Stimulated activated naive CD4-positive, alpha-beta T cell treated with Interleukin-2 at 50 U/mL for 16 hours (primary cell): ENCODE results near the gene MYLK.
"Not testable (repeated sequence)": the region's sequence is repeated elsewhere in the genome, so short reads cannot be mapped to it uniquely, and the experiment has no call there.

ENCODE experiments used
- DNase-seq: peaks from one replicate; lab custom pipeline; 2025; lab: John Stamatoyannopoulos, UW

Gene MYLK

DNA sequence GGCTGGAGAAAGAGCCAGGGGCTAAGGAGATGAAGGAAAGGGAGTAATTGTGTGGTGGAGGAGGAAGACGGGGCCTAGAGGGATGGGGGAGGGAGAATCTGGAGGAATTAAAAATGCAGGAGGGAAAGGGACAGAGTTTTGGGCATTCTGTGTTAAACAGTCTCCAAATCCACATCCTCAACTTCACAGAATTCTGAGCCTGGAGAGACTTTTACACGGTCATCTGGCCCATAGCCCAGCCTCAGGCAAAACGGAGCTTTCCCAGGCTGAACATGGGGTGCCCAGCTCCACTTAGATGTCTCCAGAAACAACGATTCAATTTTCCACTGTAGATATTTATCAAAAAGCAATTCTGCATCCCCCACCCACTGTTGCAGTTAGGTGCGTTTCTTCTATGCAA is 161.7 kb downstream of the MYLK start:
- no peak for DNase-seq

DNA sequence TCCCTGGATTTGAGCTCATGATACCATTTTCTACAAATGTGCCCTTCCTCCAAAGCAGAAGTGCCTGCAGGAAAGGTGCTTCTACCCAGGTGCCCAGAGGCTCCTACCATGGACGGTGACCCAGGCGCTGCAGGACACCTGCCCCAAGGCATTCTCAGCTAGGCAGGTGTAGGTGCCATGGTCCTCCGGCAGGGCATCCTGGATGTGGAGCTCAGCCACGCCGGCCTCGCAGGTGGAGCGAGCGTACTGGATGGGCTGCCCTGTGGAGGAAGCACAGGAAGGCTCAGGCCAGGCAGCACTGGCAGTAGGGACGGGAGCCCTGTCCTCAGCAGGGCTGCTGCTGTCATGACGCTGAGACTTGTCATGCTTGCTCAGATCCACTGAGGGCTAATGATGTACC is 162.1 kb downstream of the MYLK start:
- DNase-seq = no peak

DNA sequence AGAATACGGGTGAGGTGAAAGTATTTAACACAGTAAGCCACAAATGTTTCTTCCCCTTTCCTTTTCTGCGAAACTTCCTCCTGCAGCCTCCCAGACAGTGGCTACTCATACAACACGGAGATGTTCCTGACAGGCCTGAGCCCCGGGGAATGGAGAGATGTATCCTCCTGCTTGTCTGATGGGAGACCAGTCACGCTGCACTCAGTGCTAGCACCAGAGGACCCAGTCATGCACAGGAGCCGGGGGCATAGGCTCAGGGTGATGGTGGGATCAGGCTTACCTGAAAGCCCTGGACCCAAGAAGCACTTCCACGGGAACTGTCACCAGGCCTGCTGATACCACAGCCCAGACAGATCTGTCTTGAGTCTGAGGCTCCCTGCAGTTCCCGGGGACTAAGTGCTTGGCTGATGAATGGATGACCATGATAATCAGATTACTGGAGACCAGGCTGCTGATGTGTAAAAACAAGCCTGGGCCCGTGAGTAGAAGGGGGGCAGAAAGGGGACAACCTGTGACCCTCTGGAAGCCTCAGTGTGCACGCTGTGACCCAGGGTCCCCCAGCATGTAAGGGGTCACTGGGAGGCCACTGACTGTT is 162.9 kb downstream of the MYLK start:
- DNase-seq = not testable (repeated sequence)

DNA sequence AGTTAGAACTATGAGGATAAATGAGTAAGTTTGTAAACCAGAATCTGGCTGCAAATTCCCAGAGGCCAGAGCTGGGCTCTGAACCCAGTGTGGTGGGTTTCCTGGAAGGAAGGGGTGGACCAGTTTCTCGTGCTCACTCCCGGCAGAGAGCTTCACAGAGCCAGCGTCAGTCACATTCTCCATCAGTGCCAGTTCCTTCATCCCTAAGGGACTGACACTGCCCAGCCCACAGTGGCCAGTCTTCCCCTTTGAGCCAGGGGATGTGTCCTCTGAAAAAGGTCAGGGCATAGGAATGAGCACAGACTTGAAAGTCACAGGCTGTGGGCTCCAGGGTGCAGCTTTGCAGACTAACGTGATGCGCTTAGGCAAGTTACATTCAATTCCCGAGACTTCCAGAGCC is 163.5 kb downstream of the MYLK start:
- no peak for DNase-seq

DNA sequence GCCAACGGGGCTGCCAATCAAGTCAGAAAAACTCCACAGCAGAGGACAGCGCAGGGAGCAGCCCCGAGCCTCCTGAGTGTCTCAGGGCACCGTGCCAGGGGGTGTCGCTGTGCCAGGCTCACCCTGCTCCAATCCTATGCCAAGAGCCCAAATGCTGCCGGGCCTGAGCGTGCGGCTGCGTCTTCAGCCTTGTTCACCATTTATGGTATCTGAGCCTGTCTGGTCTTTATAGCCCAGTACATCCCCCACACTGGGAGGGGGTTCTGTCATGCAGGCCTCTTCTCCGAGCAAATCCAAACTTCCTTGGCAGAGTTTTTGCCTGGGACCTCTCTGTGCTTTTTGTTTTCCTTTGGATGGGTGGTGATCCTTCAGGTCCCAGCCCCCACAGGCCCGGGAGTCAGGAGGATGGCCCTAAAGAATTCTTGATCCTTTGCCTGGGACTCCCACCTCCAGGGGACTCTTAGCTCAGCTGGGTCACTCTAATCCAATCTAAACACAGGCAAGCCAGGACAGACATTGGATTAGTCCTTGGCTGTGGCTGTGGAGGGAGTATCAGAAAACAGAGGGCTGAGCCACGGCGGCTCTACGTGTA is 164.2 kb downstream of the MYLK start:
- DNase-seq = no peak

DNA sequence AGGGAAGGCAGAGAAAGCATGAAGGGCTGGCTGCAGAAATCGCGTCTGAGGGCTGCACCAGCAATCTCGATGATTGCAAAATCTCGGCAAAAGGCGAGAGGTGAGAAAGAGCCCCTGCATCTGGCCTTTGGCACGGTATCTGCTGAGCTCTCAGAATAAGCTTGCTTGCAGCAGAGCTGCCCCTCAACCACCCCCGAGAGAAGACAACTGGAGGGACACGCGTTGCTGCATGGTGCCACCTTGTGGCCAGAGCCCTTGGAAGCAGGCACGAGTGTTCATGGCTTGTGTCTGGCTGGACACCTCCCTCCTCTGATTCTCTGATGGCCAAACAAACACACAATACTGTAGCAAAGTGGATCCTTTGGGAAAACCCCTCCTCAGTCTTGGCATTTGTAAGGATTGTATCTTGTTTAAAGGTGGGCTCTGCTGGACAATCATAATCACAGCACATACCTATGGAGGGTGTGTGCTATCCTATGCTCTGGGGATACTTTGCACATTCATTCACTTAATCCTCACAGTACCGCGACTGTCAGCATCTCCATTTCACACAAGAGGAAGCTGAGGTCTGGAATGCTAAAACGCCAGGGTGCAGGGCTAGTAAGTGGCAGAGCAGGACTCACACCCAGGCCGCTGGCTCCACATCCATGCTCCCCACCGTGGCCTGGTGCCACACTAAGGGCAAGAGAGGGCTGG is 164.9 kb downstream of the MYLK start:
- peak; percentile 4 for DNase-seq

DNA sequence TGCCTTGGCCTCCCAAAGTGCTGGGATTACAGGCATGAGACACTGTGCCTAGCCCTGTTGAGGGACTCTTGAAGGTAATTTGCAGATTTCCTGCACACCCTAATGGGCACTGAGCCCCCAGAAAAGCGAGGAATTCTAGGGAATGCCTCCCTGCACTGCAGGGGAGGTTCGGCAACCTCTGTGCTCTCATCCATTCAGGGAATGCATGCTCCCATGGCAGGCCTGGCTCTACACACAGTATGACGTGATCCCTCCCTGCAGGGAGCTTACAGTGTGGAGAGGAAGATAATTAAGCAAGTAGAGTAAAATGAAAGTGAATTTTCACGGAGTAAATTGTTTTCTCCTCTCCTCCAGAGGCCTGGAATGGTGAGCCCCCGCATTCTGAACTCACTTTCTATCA is 166.0 kb downstream of the MYLK start:
- no peak for DNase-seq

DNA sequence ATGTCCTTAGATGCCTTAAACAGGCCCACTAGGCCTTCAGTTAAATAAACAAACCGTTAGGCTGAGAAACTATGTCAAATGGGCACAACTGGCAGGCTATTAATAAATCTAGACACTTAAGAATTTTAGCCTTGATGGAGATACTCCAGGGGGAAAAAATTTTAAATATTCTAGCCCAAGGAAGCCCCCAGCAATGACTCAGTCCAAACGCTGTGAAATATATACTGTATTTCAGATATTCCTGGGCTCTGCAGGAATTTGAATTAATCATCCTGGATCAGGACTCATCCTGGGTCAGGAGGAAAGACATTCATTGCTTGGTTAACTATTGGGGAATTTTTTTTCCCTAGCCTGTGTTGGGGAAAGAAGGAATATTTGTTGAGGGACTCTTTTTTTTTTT is 166.7 kb downstream of the MYLK start:
- DNase-seq = not testable (repeated sequence)

DNA sequence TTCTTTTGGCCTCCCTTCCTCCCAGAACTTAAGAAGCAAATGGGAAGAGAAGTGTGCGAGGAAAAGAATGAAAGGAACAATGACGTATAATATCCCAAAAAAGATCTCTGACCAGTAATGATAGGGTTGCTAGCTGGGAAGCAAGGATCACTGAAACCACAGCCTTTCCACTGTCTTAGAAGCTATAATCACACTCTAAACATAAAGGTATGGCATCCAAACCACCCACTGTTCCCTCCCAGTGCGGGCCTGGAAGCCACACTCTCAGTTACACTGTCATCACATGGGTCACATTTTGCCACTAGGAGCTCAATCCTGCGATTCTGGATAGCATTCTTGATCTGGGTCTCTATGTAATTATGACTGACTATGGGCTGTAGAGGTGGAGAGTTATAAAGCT is 167.7 kb downstream of the MYLK start:
- no peak for DNase-seq

DNA sequence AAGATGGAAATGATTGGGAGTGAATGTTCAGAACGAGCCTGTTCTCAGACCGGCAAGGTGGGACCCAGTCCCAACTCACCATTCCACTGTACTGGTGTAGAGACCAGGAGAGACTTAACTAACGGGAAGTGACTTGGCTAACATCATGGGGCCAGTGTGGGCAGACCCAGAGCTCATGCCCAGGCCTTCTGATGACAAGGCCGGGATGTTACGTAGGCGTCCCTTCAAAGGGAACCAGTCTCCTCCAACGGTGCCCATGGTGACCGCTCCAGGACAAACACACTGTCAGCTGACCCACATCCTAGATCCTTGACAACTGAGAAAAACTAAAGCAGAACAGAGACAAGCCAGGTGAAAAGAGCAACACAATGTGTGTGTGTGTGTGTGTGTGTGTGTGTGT is 170.9 kb downstream of the MYLK start:
- no peak for DNase-seq

DNA sequence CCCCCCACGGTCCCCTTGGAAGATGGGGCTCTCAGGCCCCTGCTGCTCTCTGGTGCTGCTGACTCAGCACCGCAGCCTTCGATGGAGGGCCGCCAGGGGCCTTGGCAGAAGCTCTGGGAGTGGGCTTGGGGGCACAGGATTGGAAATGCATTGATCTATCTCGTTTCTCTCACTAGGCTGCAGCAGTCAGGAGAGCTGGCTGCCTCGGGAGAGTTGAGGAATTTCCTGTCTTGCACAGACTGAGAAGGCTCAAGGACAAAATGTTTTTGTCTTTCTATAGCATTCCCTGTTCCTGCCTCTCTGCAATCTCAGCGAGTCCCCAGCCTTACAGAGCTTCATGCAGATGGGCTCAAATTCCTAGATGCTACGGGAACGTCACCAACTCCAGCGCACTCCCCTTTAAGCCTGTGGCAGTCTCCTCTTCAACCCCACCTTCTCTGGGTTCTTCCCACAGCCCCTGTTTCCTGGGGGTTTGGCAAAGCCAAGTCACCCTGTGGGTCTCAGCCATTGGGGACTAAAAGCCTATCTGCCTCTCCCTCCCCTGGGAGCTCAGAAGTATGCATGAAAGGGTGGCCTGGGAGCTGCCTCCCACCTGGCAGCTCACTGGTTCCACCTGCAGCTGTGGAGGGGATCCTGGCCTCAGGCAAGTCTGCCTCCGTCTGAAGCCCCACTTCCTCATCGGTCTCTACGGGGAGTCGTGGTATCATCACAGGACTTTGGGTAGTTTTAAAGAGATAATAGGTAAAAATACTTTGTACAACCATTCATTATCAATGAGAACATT is 171.9 kb downstream of the MYLK start:
- DNase-seq = no peak

DNA sequence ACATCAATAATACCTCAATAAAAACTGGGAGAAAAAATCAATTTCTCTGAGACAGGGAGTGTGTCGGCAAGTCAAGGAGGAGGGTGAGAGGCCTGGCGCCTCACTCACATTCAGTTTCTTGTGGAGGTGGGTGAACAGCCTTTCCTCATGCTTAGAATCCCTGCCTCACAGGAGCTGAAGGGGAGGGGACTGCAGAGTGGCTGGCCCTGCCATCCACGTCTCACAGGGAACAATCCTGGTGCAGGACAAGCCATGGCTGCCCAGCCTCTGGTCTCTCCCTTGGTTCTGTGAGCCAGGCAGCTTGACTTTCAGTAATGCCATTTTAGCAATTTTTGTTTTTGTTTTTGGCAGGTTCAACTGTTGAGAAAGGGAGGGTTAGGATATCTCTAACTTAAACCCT is 172.8 kb downstream of the MYLK start:
- DNase-seq = no peak

DNA sequence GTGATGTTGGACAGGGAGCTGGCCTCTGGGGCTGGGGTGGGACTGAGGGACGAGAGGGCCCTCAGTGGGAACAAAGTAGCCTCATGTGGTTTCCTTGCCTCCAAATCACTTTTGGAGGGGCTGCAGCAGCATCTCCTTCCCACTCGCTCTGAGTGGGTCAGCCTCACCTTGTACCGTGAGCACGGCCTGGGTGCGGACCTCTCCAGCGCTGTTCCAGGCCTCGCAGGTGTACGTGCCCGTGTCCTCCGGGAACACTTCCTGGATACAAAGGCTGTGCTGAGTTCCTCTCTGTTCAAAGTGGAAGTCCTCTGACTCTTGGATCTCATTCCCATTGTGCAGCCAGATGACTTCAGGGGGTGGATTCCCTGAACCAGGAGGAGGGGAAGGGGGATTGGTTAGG is 175.6 kb downstream of the MYLK start:
- no peak for DNase-seq

DNA sequence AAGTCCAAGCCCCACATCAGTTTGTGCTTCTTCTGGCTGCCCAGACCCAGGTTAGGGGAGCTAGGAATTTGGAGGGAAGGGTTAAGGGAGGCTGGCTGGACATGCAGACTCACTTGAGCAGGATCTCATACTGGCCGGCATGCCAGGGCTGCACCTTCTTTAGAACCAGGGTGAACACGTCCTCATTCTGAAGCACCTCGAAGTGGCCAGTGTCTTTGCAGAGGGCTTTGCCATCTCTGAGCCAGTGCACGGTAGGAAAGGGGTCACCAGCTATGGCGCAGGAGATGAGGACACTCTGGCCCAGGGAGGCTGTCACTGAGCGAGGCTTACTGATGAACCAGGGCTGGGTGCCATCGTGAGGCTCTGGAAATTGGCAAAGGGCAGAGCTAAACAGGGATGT is 176.5 kb downstream of the MYLK start:
- DNase-seq = not testable (repeated sequence)

DNA sequence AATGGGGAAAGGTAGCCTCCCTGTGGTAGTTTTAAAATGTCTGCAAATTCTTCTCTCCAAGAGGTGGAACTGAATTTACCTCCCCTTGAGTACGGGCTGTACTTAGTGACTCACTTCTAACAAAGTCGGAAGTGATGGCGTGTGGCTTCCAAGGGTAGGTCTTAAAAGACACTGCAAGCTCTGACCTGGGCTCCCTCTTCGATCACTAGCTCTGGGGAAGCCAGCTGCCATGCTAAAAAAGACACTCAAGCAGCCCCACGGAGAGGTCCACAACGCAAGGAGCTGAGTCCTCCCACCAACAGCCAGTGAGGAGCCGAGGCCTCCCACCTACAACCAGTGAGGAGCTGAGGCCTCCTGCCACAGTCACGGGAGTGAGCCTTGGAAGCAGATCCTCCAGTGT is 177.3 kb downstream of the MYLK start:
- no peak for DNase-seq

DNA sequence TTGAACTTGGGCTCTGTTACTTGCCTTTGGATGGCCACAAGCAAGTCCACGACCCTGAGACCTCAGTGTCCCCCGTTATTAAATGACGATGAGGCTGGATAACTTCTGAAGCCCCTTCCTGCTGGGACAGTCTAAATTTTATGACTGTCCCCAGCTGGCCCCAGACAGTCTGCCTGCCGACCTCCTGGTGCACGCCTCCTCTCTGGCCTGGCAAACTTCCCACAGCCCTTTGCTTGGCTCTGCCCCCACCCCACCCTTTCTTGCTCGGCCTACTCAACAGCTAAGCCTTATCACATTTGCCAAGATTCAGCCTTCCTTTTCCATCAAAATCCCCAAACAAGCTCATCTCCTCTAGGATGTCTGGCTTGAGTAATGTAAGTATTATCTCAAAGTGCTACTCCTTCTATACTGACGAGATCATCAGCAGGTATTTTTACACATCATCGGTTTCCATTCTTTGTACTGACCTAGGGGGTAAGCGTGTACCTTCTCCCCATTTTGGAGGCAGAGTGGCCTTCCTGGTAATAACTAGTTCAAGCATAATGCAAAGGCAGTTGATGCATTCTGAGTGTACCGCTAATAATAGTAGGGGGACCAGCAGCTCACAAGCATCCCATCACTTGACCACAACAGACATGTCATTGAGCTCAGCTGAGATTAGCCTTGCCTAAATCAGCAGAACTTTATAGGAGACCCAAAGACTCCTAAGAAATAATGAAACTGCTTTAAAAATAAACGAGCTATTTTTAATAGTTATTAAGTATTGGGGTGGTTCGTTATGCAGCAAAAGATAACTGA is 178.4 kb downstream of the MYLK start:
- DNase-seq = no peak

DNA sequence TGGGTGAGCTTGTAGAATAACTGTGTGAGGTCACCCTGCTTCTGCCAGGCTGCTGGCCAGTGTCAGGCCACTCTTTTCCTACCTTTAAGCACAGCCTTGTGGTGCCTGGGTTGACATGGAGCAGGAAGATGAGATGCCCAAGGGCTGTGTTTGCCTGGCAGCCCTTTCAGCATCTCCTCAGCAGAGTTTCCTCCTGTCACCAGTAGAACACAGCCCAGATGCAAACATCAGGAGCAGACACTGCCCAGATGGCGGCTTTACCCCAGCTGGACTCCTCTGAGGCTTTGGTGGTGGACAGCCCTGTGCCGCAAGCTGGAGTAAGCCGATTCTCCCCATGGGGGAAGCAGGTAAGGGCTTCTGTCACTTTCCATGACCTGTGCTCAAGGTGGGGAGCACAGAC is 180.5 kb downstream of the MYLK start:
- DNase-seq = not testable (repeated sequence)

DNA sequence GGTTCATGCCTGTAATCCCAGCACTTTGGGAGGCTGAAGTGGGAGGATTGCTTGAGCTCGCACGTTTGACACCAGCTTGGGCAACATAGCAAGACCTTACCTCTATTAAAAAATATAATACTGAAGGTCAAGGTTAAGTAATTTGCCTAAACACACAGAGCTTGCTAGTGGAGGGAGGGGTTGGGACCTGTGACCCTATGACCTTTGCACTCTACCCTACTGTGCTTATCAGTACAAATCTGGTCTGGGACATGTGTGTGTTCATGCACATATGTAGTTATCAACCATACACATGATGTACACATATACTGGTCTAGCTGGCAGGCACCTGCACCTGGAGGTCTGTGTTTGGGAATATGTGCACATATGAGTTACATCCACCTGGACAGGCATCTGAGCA is 181.4 kb downstream of the MYLK start:
- no peak for DNase-seq

DNA sequence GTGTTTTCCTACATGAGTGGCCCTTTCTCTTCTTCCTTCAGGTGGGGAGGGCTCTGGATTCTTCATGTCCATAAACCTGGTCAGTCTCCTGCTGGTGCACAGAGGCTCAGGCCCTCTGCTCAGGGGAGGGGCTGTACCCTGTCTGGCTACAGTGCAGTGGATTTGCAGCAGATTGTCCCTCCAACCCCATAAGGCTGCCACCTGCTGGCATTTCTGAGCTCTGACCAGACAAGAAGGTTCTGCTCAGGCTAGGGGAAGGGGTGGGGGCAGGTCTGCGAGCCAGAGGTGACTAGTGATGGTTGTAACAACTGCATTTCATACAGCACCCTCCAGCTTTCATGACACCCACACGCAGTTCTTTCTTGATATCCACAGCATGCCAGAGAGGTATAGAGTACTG is 182.1 kb downstream of the MYLK start:
- not testable (repeated sequence) for DNase-seq

DNA sequence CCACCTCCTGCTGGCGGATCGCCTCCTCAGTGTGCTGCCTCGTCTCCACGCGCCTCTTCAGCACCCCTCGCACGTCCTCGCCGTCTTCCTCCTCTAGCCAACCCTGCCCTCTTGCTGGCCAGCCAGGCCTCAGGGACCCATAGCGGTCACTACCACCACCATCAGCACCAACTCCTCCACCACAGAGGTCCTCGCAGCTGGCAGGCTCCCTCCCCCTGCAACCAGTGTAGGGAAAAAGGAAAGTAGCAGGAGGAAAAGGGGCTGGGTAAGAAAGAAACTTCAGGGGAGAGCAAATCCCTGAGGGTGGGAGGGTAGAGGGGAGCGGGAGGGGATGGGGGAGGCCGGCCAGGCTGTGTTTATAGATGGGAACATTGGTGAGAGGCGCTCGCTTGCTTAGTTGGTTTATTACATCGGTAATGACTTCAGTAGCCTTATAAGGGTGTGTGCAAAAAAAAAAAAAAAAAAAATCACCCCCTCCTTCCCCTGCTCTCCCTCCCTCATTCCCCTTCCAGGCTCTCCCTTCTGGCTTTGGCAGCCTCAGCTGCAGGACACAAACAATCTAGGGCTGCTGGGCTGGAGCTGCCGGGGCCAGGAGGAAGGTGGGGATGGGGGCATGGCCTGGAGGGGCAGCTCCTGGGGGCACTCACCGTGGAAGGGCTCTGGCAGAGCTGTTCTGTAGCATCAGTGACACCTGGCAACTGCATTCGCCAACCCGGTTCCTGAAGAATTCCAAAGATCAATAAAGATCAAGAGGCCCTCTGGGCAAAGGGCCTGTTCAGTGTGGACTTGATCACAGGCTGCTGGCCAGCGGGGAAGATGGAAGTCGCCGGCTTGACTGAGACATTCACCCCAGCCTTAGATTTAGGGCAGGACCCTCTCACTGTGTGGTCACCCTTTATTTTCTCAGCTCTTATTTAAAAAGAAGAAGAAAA is 183.1 kb downstream of the MYLK start:
- DNase-seq = no peak

DNA sequence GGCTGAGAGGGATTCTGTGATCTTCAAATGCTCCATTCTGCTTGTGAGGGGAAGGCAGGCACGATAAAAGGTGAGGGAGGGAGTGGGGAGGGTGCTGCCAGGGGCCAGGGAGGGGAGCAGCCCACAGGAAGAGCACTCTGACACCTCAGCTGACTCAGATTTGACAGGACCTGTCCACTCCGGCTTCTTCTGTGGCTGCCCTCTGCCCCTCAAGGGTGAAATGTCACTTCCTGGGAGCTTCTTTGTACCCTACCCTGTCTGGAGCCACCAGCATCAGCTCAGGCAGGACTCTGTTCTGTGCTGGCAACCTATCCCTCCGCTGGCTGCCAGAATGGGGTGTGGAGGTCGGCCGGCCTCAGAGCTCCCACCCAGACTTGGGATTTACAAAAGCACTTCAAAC is 185.3 kb downstream of the MYLK start:
- no peak for DNase-seq
